ENCODE measurements around the gene MBOAT2. TPM values are rescaled to one million over a fixed set of nuclear protein-coding genes. Genes with fewer than 3 reads are reported as not detected.

Gene MBOAT2
- total RNA-seq, 1 experiment from 2014 or later: 34.8 TPM

DNA sequence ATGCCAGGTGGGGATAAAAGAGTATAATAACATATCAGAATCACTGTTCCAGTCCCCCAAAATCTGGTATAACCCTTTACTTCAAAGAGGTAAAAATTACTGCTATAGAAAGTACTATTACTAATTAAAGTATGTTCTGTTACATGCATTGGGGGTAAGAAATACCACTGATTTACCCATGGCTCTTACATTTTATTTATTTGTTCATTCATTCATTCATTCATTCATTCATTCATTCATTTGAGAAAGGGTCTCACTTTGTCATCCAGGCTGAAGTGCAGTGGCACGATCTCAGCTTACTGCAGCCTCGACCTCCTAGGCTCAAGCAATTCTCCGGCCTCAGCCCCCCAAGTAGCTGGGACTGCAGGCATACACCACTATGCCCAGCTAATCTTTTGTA is 74.4 kb downstream of the MBOAT2 start:
- in situ Hi-C loops (cut with HindIII; ENCODE audit: low pct_unique_long_range_greater_than_20kb, low sequenced_read_pairs) (no loop called here), intact Hi-C loops (cut with micrococcal nuclease; ENCODE audit: unreplicated experiment) (no loop called here)
- POLR2A ChIA-PET: no interaction called here
- no peaks in the 10 kb centered on the region for H3K4me1 ChIP-seq (ENCODE audit: control insufficient read depth, insufficient read depth, low read length)
- TF ChIP-seq TCF7L2 (IDR thresholded peaks at IDR 0.05; ENCODE audit: low read depth, low read length): no peak
- TF ChIP-seq POLR2AphosphoS5 (IDR thresholded peaks at IDR 0.05; ENCODE audit: low read depth, low read length): no peak
- TF ChIP-seq, protein P1, sequence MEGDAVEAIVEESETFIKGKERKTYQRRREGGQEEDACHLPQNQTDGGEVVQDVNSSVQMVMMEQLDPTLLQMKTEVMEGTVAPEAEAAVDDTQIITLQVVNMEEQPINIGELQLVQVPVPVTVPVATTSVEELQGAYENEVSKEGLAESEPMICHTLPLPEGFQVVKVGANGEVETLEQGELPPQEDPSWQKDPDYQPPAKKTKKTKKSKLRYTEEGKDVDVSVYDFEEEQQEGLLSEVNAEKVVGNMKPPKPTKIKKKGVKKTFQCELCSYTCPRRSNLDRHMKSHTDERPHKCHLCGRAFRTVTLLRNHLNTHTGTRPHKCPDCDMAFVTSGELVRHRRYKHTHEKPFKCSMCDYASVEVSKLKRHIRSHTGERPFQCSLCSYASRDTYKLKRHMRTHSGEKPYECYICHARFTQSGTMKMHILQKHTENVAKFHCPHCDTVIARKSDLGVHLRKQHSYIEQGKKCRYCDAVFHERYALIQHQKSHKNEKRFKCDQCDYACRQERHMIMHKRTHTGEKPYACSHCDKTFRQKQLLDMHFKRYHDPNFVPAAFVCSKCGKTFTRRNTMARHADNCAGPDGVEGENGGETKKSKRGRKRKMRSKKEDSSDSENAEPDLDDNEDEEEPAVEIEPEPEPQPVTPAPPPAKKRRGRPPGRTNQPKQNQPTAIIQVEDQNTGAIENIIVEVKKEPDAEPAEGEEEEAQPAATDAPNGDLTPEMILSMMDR (IDR thresholded peaks at IDR 0.05): no peak
- CTCF ChIA-PET: no interaction called here
- no peak for ATAC-seq
- H3K4me3 ChIP-seq (ENCODE audit: low read depth in 2 of 2, low read length in 2 of 2): no peak overlapping the region
- H3K9me3 ChIP-seq (ENCODE audit: control insufficient read depth, insufficient read depth, low read depth, low read length): no peaks in the 10 kb centered on the region
- H3K36me3 ChIP-seq (ENCODE audit: control insufficient read depth, insufficient read depth, low read length): no peaks in the 10 kb centered on the region
- no TSS peak for BruUV-seq (replicated peaks)
- no peaks in the 10 kb centered on the region for H3K27me3 ChIP-seq (ENCODE audit: control insufficient read depth, insufficient read depth, low read length)
- no peak for DNase-seq (ENCODE audit: low read depth, low spot score)
- H3K27ac ChIP-seq (ENCODE audit: low read length): no peak overlapping the region

DNA sequence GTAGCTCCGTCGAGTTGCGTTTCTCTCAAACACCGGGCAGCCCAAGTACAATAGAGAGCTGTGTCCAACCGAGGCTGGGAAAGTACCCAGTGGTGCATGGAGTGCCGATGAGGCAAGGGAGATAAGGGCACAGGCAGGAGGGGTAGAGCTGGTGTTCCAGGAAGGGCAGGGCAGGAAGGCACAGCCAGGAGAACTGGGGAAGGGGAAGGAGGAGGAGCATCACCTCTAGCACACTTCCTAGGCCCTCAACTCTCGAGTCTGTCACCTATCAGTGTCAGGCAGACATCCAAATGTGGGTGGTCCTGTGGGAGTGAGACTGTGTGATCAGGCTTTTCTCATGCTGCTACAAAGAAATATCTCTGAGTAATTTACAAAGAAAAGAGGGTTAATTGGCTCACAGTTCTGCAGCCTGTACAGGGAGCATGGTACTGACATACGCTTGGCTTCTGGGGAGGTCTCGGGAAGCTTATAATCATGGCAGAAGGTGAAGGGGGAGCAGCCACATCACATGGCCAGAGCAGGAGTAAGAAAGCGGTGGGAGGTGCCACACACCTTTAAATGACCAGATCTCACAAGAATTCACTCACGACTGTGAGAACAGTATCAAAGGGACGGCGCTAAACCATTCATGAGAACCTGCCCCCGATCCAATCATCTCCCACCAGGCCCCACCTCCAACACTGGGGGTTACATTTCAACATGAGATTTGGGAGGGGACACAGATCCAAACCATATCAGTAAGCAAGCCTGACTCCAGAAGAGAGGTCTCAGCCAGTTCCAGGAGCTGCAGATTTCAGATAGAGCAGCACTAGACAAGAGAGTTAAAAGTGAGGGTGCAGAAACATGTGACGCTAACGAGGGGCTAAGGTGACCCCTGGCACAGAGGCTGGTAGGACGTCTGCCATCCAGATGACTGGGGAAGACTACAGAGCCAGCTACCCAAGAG is 75.7 kb downstream of the MBOAT2 start:
- CTCF ChIA-PET: no interaction called here
- in situ Hi-C loops (cut with HindIII; ENCODE audit: low pct_unique_long_range_greater_than_20kb, low sequenced_read_pairs) (no loop called here), intact Hi-C loops (cut with micrococcal nuclease; ENCODE audit: unreplicated experiment) (no loop called here)
- no peak overlapping the region for H3K4me3 ChIP-seq (ENCODE audit: low read depth in 2 of 2, low read length in 2 of 2)
- POLR2A ChIA-PET: no interaction called here
- no peaks in the 10 kb centered on the region for H3K9me3 ChIP-seq (ENCODE audit: control insufficient read depth, insufficient read depth, low read depth, low read length)
- ATAC-seq (no peak), DNase-seq (ENCODE audit: low read depth, low spot score) (no peak)
- H3K36me3 ChIP-seq (ENCODE audit: control insufficient read depth, insufficient read depth, low read length): no peaks in the 10 kb centered on the region
- no peaks in the 10 kb centered on the region for H3K27me3 ChIP-seq (ENCODE audit: control insufficient read depth, insufficient read depth, low read length)
- H3K27ac ChIP-seq (ENCODE audit: low read length): no peak overlapping the region
- no TSS peak for BruUV-seq (replicated peaks)
- no peak for TF ChIP-seq SIN3A (IDR thresholded peaks at IDR 0.05; ENCODE audit: borderline replicate concordance, insufficient read depth, low read depth, low read length)
- TF ChIP-seq TCF7L2 (IDR thresholded peaks at IDR 0.05; ENCODE audit: low read depth, low read length): no peak
- no peak for TF ChIP-seq POLR2AphosphoS5 (IDR thresholded peaks at IDR 0.05; ENCODE audit: low read depth, low read length)
- no peak for TF ChIP-seq REST (IDR thresholded peaks at IDR 0.05; ENCODE audit: insufficient read depth in 1 of 2, low read depth in 2 of 2, low read length in 1 of 2)
- TF ChIP-seq, protein P1 (IDR thresholded peaks at IDR 0.05): no peak
- no peaks in the 10 kb centered on the region for H3K4me1 ChIP-seq (ENCODE audit: control insufficient read depth, insufficient read depth, low read length)

Data from Panc1 (cell line).